Kidney (tissue), 14 donors: ENCODE results near the gene TNFAIP3. TPM values are rescaled to one million over a fixed set of nuclear protein-coding genes. Genes with fewer than 3 reads are reported as not detected.

ENCODE experiments used
- DNase-seq, 5 donors: peaks; one replicate each; pipeline ENCODE4 v3.0.0-alpha.2; 2013 to 2020
- FAIRE-seq: peaks from 2 replicates; lab custom pipeline; 2012; peaks lifted over from hg19 to GRCh38; lab: Jason Lieb, UNC
- H3K27ac ChIP-seq, 2 donors: one replicate each; pipeline ENCODE4 v1.7.0; 2013; ENCODE audit warnings: low read depth in 2 of 2, low read length in 2 of 2, inconsistent platforms in 1 of 2
- H3K27me3 ChIP-seq: one replicate; pipeline ENCODE4 v1.7.1; 2013; ENCODE audit warnings: low read length, inconsistent platforms; ENCODE audit not compliant: control insufficient read depth, insufficient read depth
- H3K36me3 ChIP-seq, 3 donors: one replicate each; pipeline versions ENCODE4 v1.7.0 to v1.7.1; 2013; ENCODE audit warnings: low read length in 3 of 3, control low read depth in 1 of 3, inconsistent platforms in 1 of 3; ENCODE audit not compliant: insufficient read depth in 3 of 3, control insufficient read depth in 2 of 3
- H3K4me1 ChIP-seq, 3 donors: one replicate each; pipeline versions ENCODE4 v1.7.0 to v1.7.1; 2013; ENCODE audit warnings: low read length in 3 of 3, inconsistent platforms in 1 of 3, low read depth in 1 of 3; ENCODE audit not compliant: control insufficient read depth in 2 of 3, insufficient read depth in 2 of 3
- H3K4me3 ChIP-seq, 3 donors: one replicate each; pipeline versions ENCODE4 v1.7.0 to v1.8.1; 2013; ENCODE audit warnings: low read length in 3 of 3, control low read depth in 1 of 3, inconsistent platforms in 1 of 3
- H3K9ac ChIP-seq, 3 donors: one replicate each; pipeline versions ENCODE4 v1.7.0 to v1.7.1; 2013; ENCODE audit warnings: low read length in 3 of 3, control low read depth in 1 of 3, inconsistent platforms in 1 of 3
- H3K9me3 ChIP-seq, 3 donors: one replicate each; pipeline versions ENCODE4 v1.7.0 to v1.7.1; 2013; ENCODE audit warnings: low read length in 3 of 3, control low read depth in 1 of 3, inconsistent platforms in 1 of 3; ENCODE audit not compliant: control insufficient read depth in 2 of 3, insufficient read depth in 1 of 3
- intact Hi-C: fragments of 100-400 bp; cut with DNase I; formaldehyde crosslinking; loops from one replicate; pipeline ENCODE4 v1.11.1; 2022
- polyA plus RNA-seq: library from polyadenylated mRNA; stranded (reverse); fragments of 350-450 nt; fragmentation: Illumina TruSeq; extraction: RNeasy Lipid Tissue Mini Kit (QIAGEN cat#74804); gene quantifications from one replicate; pipeline ENCODE4 v1.2.3, GENCODE V29; 2014; ENCODE audit warnings: low read depth, low replicate concordance; ENCODE audit not compliant: insufficient read depth
- total RNA-seq: library from RNA; stranded (reverse); fragmentation: NEBNext Ultra II Directional; extraction: Animal tissue kit (Norgen Biotek cat#: 25700); gene quantifications from one replicate; pipeline ENCODE4 v1.2.1, GENCODE V29; 2021
- TF ChIP-seq, protein P1 (sequence below): IDR thresholded peaks from 3 replicates; pipeline ENCODE4 v1.5.1; 2012; ENCODE audit warnings: mild to moderate bottlenecking, moderate library complexity, borderline replicate concordance; ENCODE audit not compliant: insufficient read depth; ENCODE audit errors: extremely low read depth
- donor health status: control.
- donor health status: control.
- donor health status: control.
- donor health status: control.
- donor health status: control.
- donor health status: DM: yes; HTN: yes; CAD: no.
- donor health status: Normal renal cell carcinoma (clear cell type).

The TNFAIP3 gene
- total and polyA plus RNA-seq, 2 donors from 2014 or later, result 2.8 to 52.6 TPM

GRCh38 chr6:137919502-137919823, 52.4 kb downstream of the TNFAIP3 start:
- DNase-seq (no peak), FAIRE-seq (no peak)
- H3K27ac ChIP-seq, result no peak overlapping the region
- H3K4me1 ChIP-seq, result no peaks in the 10 kb centered on the region
- no peaks in the 10 kb centered on the region for H3K9me3 ChIP-seq
- TF ChIP-seq, protein P1, sequence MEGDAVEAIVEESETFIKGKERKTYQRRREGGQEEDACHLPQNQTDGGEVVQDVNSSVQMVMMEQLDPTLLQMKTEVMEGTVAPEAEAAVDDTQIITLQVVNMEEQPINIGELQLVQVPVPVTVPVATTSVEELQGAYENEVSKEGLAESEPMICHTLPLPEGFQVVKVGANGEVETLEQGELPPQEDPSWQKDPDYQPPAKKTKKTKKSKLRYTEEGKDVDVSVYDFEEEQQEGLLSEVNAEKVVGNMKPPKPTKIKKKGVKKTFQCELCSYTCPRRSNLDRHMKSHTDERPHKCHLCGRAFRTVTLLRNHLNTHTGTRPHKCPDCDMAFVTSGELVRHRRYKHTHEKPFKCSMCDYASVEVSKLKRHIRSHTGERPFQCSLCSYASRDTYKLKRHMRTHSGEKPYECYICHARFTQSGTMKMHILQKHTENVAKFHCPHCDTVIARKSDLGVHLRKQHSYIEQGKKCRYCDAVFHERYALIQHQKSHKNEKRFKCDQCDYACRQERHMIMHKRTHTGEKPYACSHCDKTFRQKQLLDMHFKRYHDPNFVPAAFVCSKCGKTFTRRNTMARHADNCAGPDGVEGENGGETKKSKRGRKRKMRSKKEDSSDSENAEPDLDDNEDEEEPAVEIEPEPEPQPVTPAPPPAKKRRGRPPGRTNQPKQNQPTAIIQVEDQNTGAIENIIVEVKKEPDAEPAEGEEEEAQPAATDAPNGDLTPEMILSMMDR, result no peak
- intact Hi-C loops, result no loop called here
- no peaks in the 10 kb centered on the region for H3K27me3 ChIP-seq
- no peak overlapping the region for H3K4me3 ChIP-seq
- no peak overlapping the region for H3K9ac ChIP-seq
- no peaks in the 10 kb centered on the region for H3K36me3 ChIP-seq

DNA sequence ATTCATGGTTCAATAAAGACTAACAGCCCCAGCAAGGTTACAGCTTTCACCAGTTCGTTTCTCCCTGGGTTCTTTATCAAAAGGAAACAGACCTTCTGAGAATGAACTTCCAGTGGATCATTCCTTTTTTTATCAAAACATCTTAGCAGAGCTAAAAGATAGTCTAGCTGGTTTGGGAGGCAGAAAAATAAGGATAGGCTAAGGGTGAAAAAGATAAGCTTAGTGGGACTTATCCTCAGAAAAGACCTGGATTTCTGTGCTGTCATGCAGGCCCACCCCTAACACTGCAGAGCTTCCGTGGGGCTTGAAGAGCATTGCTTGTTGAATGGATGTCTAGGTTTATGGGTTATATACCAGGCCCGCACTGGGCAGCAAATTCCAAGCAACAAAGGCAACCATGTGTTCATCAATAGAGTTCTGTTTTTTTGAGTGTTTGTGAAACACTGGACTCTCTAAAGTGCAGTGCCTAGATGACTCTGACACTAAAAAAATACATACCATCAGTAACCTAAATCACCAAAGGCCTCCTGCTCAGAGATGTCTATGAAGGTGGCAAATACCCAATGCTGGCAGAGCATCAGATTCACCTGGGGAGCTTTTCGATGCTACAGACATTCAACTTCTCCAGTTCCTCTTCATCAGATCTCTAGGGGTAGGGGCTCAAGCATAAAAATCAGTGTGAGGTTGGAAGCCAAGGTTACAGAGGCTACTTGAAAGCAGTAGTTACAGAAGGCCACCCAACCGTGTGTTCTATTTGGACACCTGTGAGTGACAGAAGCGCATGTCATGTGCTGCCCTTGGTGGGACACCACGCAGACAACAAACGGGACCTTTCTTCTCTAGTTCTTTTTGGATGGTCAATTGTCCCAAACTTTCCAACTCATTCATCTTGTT, 53.0 kb downstream of the TNFAIP3 start:
- FAIRE-seq, result no peak
- intact Hi-C loops, result no loop called here

DNA sequence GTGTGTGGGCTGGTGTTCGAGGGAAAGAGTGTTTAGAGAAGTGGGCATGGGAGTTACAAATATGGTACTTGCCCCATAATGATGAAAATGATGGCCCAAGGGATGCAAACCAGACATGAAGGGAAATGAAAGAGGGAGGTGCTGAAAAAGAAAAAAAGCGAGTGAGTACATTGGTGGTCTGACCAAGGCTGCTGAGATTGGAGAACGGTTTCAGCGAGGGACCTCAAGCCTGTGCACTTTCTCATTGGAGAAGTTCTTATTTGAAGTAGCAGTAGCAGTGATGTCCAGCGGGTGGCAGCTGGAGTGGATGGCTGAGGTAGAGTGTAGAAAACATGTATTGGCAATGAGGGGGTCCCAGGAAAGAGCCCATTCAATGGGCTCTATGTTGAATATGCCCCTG, 54.8 kb downstream of the TNFAIP3 start:
- H3K27ac ChIP-seq, result no peak overlapping the region
- H3K4me3 ChIP-seq, result no peak overlapping the region
- intact Hi-C loops, result no loop called here
- TF ChIP-seq, protein P1, result no peak
- no peak overlapping the region for H3K9ac ChIP-seq
- no peaks in the 10 kb centered on the region for H3K36me3 ChIP-seq
- DNase-seq, result no peak
- no peaks in the 10 kb centered on the region for H3K4me1 ChIP-seq
- H3K27me3 ChIP-seq, result no peaks in the 10 kb centered on the region
- FAIRE-seq, result no peak
- H3K9me3 ChIP-seq, result no peaks in the 10 kb centered on the region

More for the DNA sequence above, 53.0 kb downstream of the TNFAIP3 start:
- no peak overlapping the region for H3K27ac ChIP-seq
- no peak overlapping the region for H3K9ac ChIP-seq
- no peak for DNase-seq
- no peak overlapping the region for H3K4me3 ChIP-seq
- no peaks in the 10 kb centered on the region for H3K36me3 ChIP-seq
- no peaks in the 10 kb centered on the region for H3K4me1 ChIP-seq
- H3K9me3 ChIP-seq, result no peaks in the 10 kb centered on the region
- H3K27me3 ChIP-seq, result no peaks in the 10 kb centered on the region
- TF ChIP-seq, protein P1, result no peak
